ENCODE data around the gene CDH9. TPM values are rescaled to one million over a fixed set of nuclear protein-coding genes. Genes with fewer than 3 reads are reported as not detected.

Gene CDH9
- total and polyA plus RNA-seq, 3 experiments from 2014 or later, result not detected

DNA sequence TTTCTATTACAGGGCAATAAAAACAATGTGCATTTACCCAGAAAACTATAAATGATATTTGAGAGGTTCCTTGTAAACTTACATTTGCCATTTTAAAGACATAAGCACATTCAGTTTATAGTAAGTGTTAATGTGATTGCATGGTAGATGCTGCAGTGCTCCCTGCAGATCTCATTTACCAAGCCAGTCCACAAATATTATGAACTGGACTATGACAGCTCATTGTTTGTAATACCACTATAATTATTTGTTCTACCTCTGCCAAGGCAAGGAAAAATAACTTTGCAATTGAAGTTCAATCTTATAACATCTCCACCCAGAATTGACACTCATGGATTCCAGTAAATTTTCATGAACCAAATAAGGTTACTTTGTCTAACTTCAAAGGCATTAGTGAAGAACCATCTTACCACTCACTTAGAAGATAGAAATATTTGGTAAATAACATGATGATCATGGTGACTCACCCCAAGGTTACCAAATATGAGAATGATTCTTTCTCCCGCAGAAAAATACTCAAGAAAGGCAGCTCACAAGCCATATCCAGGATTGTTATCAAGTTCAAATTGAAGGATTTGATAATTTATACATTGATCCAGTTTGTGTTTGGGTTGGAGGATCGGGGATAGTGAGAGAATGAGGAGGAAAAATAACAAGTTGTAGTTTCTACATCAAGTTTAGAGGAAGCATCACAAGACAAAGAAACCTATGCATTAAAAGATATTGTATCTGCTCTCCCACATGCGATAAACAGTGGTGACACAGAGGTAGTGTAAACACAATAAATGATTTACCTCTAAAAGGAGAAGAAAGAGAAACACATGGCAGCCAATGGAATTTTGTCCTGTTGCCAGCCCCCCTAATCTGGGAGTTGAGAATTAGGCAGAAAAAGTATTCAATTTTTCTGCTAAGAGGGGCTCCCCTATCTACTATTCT lies 29.5 kb downstream of the CDH9 start:
- POLR2A ChIA-PET, result no interaction called here
- H3K27me3 ChIP-seq (ENCODE audit: insufficient read depth, low read length, poor library complexity, severe bottlenecking), result no peaks in the 10 kb centered on the region
- no peak overlapping the region for H3K27ac ChIP-seq (ENCODE audit: low read depth, low read length)
- Mint-ChIP-seq H3K36me3 (no peaks in the 10 kb centered on the region), H3K4me3 (no peak overlapping the region), H3K27me3 (no peaks in the 10 kb centered on the region), H3K4me1 (no peaks in the 10 kb centered on the region), H3K27ac (no peak overlapping the region), H3K9me3 (peaks cover 9 to 24% (median 15%) of the 10 kb centered on the region in 5 donors)
- H3K9me3 ChIP-seq (ENCODE audit: low read length), result no peaks in the 10 kb centered on the region
- no peaks in the 10 kb centered on the region for H3K4me1 ChIP-seq (ENCODE audit: insufficient read depth, low read length)
- DNase-seq, result no peak
- no peaks in the 10 kb centered on the region for H3K36me3 ChIP-seq (ENCODE audit: insufficient read depth, low read length)
- no peak overlapping the region for H3K4me3 ChIP-seq (ENCODE audit: low read length)
- CTCF ChIA-PET, result no interaction called here

DNA sequence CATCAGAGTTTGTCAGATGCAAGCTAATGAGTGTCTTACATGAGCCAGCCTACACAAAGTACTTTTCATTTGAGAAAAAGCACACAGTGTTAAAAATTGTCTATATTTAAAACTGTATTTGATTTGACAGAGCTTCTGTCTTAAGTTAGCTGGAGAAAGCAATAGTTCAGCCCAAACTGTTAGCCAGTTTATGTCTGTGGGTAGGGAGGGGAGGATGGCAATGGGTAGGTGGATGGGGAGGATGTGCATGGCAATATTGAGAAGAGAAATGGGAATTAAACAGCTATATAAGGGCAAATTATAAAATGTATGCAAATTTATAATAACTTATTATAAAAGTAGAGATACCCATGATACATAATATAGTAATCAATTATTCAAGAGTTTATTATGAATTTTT lies 31.3 kb downstream of the CDH9 start:
- Histone ChIP-seq H3K27ac (ENCODE audit: low read depth, low read length) (no peak overlapping the region), H3K4me1 (ENCODE audit: insufficient read depth, low read length) (no peaks in the 10 kb centered on the region), H3K36me3 (ENCODE audit: insufficient read depth, low read length) (no peaks in the 10 kb centered on the region), H3K4me3 (ENCODE audit: low read length) (no peak overlapping the region), H3K27me3 (ENCODE audit: insufficient read depth, low read length, poor library complexity, severe bottlenecking) (no peaks in the 10 kb centered on the region), H3K9me3 (ENCODE audit: low read length) (no peaks in the 10 kb centered on the region)
- CTCF ChIA-PET, result no interaction called here
- Mint-ChIP-seq H3K36me3 (no peaks in the 10 kb centered on the region), H3K27ac (no peak overlapping the region), H3K9me3 (peaks cover 7 to 15% (median 14%) of the 10 kb centered on the region in 5 donors), H3K4me1 (no peaks in the 10 kb centered on the region), H3K27me3 (no peaks in the 10 kb centered on the region), H3K4me3 (no peak overlapping the region)
- POLR2A ChIA-PET, result no interaction called here
- no peak for DNase-seq

DNA sequence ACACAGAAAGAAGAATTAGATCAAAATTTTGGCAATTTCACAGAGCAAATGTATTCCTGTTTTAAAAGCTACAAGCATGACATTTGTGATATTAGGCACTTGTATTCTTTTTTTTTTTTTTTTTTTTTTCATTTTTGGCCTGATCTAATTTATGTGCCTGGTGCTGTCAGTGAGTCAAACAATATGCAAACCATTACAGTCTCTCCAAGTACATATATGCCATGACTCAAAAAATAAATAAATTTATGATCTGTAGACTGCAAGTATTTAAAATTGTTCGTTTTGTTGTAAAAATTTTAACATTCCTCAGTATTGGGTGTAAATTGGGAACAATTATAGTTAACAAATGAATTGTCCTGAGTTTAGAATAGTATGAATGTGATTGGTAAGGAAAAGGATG lies 51.4 kb downstream of the CDH9 start:
- no peak overlapping the region for H3K27ac Mint-ChIP-seq
- peaks cover 3% of the 10 kb centered on the region for H3K9me3 ChIP-seq (ENCODE audit: low read length)
- no peaks in the 10 kb centered on the region for H3K27me3 Mint-ChIP-seq
- CTCF ChIA-PET, result interaction anchor here (0.7 kb wide), 1 partner anchor 16 kb away, joined by 3 read pairs; no protein-coding TSS in a partner anchor
- peaks cover 6 to 32% (median 14%) of the 10 kb centered on the region in 5 donors for H3K9me3 Mint-ChIP-seq
- H3K27me3 ChIP-seq (ENCODE audit: insufficient read depth, low read length, poor library complexity, severe bottlenecking), result no peaks in the 10 kb centered on the region
- no peak for DNase-seq
- no peaks in the 10 kb centered on the region for H3K4me1 Mint-ChIP-seq
- no peaks in the 10 kb centered on the region for H3K36me3 ChIP-seq (ENCODE audit: insufficient read depth, low read length)
- no peak overlapping the region for H3K4me3 Mint-ChIP-seq
- no peak overlapping the region for H3K27ac ChIP-seq (ENCODE audit: low read depth, low read length)
- no peak overlapping the region for H3K4me3 ChIP-seq (ENCODE audit: low read length)
- H3K4me1 ChIP-seq (ENCODE audit: insufficient read depth, low read length), result no peaks in the 10 kb centered on the region
- H3K36me3 Mint-ChIP-seq, result no peaks in the 10 kb centered on the region
- POLR2A ChIA-PET, result no interaction called here

DNA sequence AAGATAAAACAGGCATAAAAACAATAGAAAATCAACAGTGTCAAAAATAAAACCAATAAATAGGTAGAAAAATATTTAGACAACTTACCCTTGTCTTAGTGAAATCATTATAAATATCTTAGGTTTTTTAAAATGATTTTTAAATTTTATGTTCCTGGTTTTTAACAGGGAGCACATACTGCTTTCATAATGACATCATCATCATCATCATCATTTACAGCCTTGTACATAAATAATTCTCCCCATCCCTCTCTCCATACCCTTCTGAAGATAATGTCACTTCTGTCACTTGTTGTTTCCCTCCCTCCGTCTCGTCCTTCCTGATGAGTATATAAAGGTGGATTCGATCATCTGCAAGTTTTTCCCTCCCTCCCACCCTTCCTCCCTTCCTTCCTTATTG lies 56.6 kb downstream of the CDH9 start:
- ChIA-PET POLR2A (no interaction called here), CTCF (no interaction called here)
- Histone ChIP-seq H3K4me3 (ENCODE audit: low read length) (no peak overlapping the region), H3K27ac (ENCODE audit: low read depth, low read length) (no peak overlapping the region), H3K36me3 (ENCODE audit: insufficient read depth, low read length) (no peaks in the 10 kb centered on the region), H3K9me3 (ENCODE audit: low read length) (peaks cover 3% of the 10 kb centered on the region), H3K27me3 (ENCODE audit: insufficient read depth, low read length, poor library complexity, severe bottlenecking) (no peaks in the 10 kb centered on the region), H3K4me1 (ENCODE audit: insufficient read depth, low read length) (no peaks in the 10 kb centered on the region)
- Mint-ChIP-seq H3K9me3 (peaks cover 7 to 35% (median 13%) of the 10 kb centered on the region in 5 donors), H3K4me1 (no peaks in the 10 kb centered on the region), H3K36me3 (no peaks in the 10 kb centered on the region), H3K4me3 (no peak overlapping the region), H3K27me3 (no peaks in the 10 kb centered on the region), H3K27ac (no peak overlapping the region)
- DNase-seq, result no peak

DNA sequence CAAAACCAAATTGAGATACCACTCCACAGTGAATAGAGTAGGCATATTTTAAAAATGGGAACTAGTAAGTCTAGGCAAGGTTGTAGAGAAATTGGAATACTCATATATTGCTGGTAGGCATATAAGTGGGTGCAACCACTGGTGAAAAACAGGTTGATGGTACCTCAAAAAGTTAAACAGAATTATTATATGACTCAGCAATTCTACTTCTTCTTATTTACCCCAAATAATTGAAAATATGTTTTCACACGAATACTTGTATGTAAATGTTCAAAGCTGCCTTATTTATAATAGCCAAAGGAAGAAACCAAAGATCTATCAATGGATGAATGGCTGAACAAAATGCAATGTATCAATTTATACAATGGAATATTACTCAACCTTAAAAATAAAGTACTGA lies 79.1 kb downstream of the CDH9 start:
- Mint-ChIP-seq H3K36me3 (no peaks in the 10 kb centered on the region), H3K4me3 (no peak overlapping the region), H3K27ac (no peak overlapping the region), H3K27me3 (no peaks in the 10 kb centered on the region), H3K9me3 (peaks cover 7 to 35% (median 23%) of the 10 kb centered on the region in 5 donors), H3K4me1 (no peaks in the 10 kb centered on the region)
- CTCF ChIA-PET, result no interaction called here
- no peak overlapping the region for H3K4me3 ChIP-seq (ENCODE audit: low read length)
- no peak overlapping the region for H3K27ac ChIP-seq (ENCODE audit: low read depth, low read length)
- H3K27me3 ChIP-seq (ENCODE audit: insufficient read depth, low read length, poor library complexity, severe bottlenecking), result no peaks in the 10 kb centered on the region
- H3K36me3 ChIP-seq (ENCODE audit: insufficient read depth, low read length), result no peaks in the 10 kb centered on the region
- no peaks in the 10 kb centered on the region for H3K9me3 ChIP-seq (ENCODE audit: low read length)
- POLR2A ChIA-PET, result no interaction called here
- no peaks in the 10 kb centered on the region for H3K4me1 ChIP-seq (ENCODE audit: insufficient read depth, low read length)
- DNase-seq, result no peak

DNA sequence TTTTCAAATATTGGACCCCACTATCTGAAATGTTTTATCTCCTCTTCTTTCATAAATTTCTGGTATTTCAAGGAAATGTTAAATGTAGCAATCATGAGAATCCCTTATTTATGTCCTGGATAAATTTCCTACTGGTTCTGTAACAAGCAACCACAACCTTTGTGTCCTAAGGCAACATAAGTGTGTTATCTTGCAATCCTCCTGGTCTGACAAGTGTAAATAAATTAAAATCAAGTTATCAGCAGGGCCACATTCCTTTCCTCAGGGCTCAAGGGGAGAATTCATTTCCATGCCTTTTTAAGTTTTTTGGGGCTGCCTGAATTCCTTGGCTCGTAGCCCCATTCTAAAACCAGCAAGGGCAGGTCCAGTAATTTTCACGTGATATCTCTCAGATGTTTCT lies 83.2 kb downstream of the CDH9 start:
- no peak overlapping the region for H3K27ac Mint-ChIP-seq

DNA sequence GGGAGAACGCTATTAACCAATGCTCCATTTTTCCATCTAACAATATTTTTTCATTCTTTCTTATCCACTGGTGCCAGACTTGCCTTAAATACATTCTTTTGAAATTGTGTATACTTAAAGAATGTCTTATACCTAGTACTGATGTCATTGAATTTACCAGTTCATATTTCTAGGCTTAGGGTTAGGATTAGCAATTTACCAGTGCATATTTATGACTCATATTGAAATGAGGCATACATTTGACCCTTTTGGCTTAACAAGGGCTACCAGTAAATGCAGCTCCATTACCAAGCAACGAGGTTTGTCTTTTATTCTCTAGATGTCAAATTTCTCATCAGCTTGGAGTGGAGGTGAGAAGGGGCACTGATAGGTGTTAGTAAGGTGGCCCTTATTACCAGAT lies 89.5 kb downstream of the CDH9 start:
- H3K36me3 Mint-ChIP-seq, result no peaks in the 10 kb centered on the region
- no peaks in the 10 kb centered on the region for H3K4me1 Mint-ChIP-seq
- no peaks in the 10 kb centered on the region for H3K4me1 ChIP-seq (ENCODE audit: insufficient read depth, low read length)
- H3K9me3 Mint-ChIP-seq, result peaks cover 5 to 28% (median 8%) of the 10 kb centered on the region in 5 donors
- H3K27ac Mint-ChIP-seq, result no peak overlapping the region
- no peak for DNase-seq
- H3K4me3 ChIP-seq (ENCODE audit: low read length), result no peak overlapping the region
- no peak overlapping the region for H3K27ac ChIP-seq (ENCODE audit: low read depth, low read length)
- H3K36me3 ChIP-seq (ENCODE audit: insufficient read depth, low read length), result no peaks in the 10 kb centered on the region
- H3K9me3 ChIP-seq (ENCODE audit: low read length), result no peaks in the 10 kb centered on the region
- no peaks in the 10 kb centered on the region for H3K27me3 Mint-ChIP-seq
- ChIA-PET CTCF (no interaction called here), POLR2A (no interaction called here)
- H3K4me3 Mint-ChIP-seq, result peak overlapping the region in 1 of 7 donors; percentile 6
- H3K27me3 ChIP-seq (ENCODE audit: insufficient read depth, low read length, poor library complexity, severe bottlenecking), result no peaks in the 10 kb centered on the region

More for the DNA sequence above, 83.2 kb downstream of the CDH9 start:
- H3K9me3 Mint-ChIP-seq, result peaks cover 8 to 36% (median 15%) of the 10 kb centered on the region in 5 donors
- CTCF ChIA-PET, result no interaction called here
- H3K4me3 ChIP-seq (ENCODE audit: low read length), result no peak overlapping the region
- H3K4me3 Mint-ChIP-seq, result no peak overlapping the region
- no peaks in the 10 kb centered on the region for H3K36me3 Mint-ChIP-seq
- H3K27ac ChIP-seq (ENCODE audit: low read depth, low read length), result no peak overlapping the region
- no peaks in the 10 kb centered on the region for H3K27me3 Mint-ChIP-seq
- no peak for DNase-seq
- H3K9me3 ChIP-seq (ENCODE audit: low read length), result no peaks in the 10 kb centered on the region
- H3K36me3 ChIP-seq (ENCODE audit: insufficient read depth, low read length), result no peaks in the 10 kb centered on the region
- POLR2A ChIA-PET, result no interaction called here
- H3K27me3 ChIP-seq (ENCODE audit: insufficient read depth, low read length, poor library complexity, severe bottlenecking), result no peaks in the 10 kb centered on the region
- H3K4me1 ChIP-seq (ENCODE audit: insufficient read depth, low read length), result no peaks in the 10 kb centered on the region
- H3K4me1 Mint-ChIP-seq, result no peaks in the 10 kb centered on the region

DNA sequence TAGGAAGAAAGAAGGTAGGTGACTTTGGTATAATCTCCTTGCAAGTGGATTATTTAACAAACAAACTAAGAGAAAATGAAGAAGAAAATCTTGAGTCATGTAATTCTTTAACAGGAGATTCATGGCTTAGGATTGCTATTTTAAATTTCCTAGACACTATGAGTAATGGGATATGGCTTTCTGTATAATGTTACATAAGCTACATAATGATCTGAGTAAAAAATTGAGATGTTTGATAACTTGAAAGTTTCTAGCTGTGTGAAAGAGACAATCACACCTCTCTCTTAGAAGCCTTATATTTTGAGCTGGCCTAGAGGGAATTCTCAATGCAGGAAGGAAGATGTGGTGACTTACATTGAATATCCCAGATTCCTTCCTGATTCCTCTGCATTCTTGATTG lies 92.5 kb downstream of the CDH9 start:
- Histone ChIP-seq H3K9me3 (ENCODE audit: low read length) (no peaks in the 10 kb centered on the region), H3K4me1 (ENCODE audit: insufficient read depth, low read length) (no peaks in the 10 kb centered on the region), H3K4me3 (ENCODE audit: low read length) (no peak overlapping the region), H3K27me3 (ENCODE audit: insufficient read depth, low read length, poor library complexity, severe bottlenecking) (no peaks in the 10 kb centered on the region), H3K27ac (ENCODE audit: low read depth, low read length) (no peak overlapping the region), H3K36me3 (ENCODE audit: insufficient read depth, low read length) (no peaks in the 10 kb centered on the region)
- Mint-ChIP-seq H3K4me1 (no peaks in the 10 kb centered on the region), H3K9me3 (peaks cover 2 to 27% (median 9%) of the 10 kb centered on the region in 5 donors), H3K4me3 (no peak overlapping the region), H3K27me3 (no peaks in the 10 kb centered on the region), H3K36me3 (no peaks in the 10 kb centered on the region), H3K27ac (no peak overlapping the region)
- POLR2A ChIA-PET, result no interaction called here
- CTCF ChIA-PET, result no interaction called here
- DNase-seq, result no peak
